HS-27A (cell line): ENCODE results near the gene HBM.
"Not testable (repeated sequence)": the region's sequence is repeated elsewhere in the genome, so short reads cannot be mapped to it uniquely, and the experiment has no call there.

Experiments
- DNase-seq: peaks from one replicate; pipeline ENCODE4 v3.0.0-alpha.2; 2012; ENCODE audit warnings: low read depth, missing footprints

Gene HBM

GRCh38 chr16:165539-166374, at the start of gene HBM:
Gene HBM, plus strand, starts transcription at chr16:165978. Its CDS starts 20 bp downstream, at chr16:165998.
- no peak for DNase-seq

DNA sequence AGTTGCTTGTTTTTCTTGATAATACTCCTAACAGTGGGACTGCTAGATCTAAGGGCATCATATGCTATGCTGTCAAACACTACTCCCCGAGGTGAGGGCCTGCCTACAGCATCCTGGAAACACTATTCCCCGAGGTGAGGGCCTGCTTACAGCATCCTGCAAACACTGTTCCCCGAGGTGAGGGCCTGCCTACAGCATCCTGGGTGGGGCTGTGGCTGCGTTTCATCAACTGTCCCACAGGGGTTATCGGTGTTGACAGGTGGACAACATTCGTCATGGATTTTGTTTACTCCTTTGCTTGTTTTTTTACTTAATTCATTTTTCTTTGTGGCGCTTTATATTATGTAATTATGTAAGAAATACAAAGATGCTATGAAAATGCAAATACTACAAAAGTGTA, 49.8 kb upstream of the HBM start:
- no peak for DNase-seq

DNA sequence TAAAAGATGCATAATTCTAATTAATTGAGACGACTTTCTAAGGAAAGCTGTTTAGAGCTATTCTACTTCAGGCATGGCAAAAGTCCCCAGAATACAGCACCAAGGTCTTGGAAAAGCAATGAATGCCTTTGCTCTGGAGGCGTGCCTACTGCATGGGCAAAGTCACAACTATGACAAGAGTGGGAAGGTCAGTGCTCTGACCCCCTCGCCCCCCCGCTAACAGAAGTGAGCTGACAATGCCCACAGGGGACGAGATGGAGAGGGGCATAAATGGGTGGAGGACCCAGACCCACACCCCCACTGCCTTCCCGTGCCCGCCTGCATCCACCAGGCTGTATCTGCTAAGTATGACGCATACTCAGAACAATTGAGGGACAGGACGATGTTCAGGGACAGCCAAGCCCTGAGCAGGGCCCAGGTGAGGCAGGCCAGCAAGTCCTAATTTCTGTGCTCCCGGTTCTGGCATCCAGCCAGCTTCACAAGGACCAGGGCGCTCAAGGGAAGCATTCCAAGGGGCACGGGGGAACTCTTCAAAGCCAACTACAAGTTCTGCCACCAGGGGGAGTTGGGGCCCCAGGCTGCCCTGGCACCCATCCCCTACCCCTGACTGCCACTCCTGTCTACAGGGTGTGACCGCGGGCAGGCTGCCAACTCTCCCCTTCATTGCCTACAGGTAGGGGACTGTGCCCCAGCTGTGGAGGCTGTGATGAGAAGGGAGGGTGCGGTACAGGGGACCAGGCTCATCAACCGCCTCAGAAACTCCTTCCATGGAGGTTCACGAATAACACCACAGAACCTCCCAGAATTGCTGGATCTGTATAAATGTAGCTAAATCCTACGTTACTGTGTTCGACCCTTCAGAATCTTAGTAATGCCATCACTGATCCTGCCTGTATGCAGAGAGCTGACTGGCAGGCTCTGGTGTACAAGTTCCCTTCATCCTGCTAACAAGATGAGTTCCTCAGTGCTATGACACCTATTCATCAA, 48.1 kb upstream of the HBM start:
- DNase-seq, result no peak

GRCh38 chr16:118857-119256, 46.9 kb upstream of the HBM start:
- DNase-seq, result no peak

DNA sequence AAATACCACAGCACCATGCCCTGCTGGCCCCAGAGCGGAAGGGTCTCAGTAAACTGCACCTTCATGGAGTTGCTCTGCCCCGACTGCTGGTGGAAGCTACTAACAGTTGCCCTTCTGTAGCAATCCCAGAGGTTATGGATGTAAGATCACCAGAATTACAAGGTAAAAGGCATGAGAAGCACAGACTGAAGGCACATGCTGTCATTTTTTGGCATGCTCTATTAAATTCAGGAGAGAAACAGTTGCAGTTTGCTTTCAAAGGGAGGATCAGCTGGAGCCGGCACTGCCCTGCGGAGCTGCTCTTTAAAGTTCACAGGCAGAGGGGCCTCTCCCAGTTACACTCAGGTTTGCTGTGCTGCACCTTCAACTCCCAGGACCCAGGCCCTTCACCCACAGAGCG, 46.5 kb upstream of the HBM start:
- DNase-seq, result no peak

- DNase-seq, result no peak
Observed at GRCh38 chr16:119835-120491, 45.8 kb upstream of the HBM start.

DNA sequence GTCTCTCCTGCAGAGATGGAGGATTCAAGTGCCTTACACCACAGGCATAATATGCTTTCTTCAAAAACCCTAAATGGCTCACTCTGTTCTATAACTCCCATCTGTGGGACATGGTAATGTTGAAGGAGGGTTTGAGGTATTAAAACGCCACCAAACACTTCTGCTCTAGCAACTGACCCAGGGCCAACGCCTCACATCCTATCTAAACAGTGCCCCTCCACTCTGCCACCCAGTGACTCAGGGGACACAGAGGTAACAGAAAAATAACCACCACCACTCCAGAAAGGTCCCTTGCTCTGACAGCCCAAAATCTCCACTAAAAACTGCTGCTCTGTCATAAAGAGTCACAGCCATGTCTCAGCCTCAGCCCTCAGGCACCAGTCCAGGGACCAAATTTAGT, 45.0 kb upstream of the HBM start:
- DNase-seq, result no peak

DNA sequence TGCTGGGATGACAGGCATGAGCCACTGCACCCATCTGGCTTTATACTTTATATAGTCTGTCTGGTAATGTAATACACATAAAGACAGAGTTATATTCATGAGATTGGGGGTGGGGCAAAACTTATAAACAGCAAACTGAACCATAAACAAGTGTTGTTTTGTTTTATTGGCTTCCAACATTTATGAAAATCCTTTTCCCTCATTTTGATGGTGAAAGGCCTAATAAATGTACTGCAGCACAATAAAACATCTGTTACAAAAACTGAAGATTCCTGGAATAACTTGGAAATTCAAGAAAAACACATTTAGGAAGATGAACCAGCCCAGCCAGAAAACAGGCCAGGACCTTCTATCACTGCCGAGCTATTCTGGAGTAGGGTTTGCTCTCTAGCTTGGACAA, 43.4 kb upstream of the HBM start:
- no peak for DNase-seq

DNA sequence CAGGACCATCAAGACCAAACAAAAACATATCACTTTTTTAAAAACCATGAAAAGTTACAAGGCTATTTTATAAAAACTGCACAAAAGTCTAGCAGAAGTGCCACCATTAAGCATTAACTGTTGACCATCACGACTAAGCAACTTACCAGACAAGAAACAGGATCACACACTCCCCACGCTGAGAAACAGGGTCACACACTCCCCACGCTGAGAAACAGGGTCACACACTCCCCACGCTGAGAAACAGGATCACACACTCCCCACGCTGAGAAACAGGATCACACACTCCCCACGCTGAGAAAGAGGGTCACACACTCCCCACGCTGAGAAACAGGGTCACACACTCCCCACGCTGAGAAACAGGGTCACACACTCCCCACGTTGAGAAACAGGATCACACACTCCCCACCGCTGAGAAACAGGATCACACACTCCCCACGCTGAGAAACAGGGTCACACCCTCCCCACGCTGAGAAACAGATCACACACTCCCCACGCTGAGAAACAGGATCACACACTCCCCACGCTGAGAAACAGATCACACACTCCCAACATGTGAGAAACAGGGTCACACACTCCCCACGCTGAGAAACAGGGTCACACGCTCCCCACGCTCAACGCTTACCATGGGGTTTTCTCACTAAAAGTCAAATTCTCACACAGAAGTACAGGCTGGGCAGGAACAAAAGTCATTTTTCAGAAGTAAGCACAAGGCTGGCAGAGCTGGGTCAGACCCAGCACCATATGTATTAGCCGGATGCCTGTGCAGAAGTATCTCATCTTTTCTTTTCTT, 42.0 kb upstream of the HBM start:
- not testable (repeated sequence) for DNase-seq

DNA sequence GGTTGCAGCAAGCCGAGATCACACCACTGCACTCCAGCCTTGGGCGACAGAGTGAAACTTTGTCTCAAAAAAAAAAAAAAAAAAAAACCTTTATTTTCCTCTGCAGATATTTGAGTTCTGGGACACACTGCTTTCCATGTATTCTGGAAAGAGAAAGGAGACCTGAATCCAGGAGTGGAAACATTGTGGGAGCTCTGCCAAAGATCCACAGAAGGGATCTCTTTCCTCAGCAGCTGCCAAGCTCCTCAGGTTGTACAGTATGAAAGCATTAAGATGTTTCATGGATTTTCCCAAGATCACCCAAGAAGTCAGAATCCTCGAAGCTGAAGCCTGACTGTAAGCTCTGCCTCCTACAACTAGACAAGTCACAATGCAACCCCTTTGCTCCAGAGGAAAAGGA, 40.8 kb upstream of the HBM start:
- no peak for DNase-seq

DNA sequence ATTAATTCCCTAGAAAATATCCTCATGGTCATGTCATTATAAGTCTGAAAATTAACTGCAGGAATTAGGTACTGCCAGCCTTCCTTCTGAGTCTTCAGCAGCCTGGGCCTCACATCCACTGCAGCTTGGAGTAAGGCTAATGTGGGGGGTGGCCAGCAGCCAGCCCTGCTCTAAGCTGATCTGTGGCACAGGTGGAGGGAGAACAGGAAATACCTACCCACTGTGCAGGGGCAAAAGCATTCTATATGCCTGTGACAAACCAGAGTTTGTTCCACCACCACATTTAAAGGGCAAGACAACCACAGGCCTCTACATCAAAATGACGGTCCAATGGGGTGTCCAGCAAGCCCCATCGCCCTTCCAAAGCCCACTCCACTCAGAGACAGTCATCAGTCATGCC, 36.7 kb upstream of the HBM start:
- DNase-seq, result no peak

DNA sequence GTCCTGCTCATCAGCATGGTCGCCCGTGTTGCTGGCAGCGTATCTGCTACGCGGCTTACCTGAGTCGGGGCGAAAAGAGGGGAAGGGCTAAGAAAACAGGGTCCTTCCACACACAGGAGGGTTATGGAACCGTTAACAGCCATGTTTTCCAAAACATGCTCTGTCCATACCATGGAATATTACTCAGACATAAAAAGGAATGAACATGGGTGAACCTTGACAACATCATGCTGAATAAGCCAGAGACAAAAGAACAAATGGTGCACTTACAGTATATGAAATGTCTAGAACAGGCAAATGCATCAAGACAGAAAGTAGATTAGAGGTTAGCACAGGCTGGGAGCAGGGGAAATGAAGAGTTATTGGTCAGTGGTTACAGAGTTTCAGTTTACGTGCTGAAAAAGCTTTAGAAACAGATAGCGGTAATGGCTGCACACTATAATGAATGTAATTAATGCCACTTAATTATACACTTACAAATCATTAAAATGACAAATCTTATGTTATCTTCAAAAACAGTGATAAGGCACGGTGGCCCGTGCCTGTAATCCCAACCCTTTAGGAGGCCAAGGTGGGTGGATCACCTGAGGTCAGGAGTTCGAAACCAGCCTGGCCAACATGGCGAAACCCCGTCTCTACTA, 35.1 kb upstream of the HBM start:
- DNase-seq, result no peak

GRCh38 chr16:132120-132519, 33.7 kb upstream of the HBM start:
- no peak for DNase-seq

DNA sequence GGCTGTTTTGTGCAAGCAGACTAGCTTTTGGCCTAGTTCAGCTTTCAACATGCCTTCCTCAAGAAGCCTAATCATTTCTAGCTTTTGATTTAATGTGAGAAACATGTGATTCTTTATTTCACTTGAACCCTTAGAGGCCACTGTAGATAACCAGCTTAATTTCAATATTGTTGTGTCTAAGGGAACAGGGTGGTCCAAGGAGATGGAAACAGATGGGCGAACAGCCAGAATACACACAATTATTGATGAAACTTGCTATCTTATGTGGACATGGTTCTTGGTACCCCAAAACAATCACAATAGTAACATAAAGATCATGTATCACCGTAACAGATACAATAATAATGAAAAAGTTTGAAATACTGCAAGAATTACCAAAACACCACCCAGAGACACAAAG, 32.1 kb upstream of the HBM start:
- no peak for DNase-seq

- DNase-seq, result no peak
Observed at GRCh38 chr16:138049-138417, 27.7 kb upstream of the HBM start.

- DNase-seq, result no peak
Observed at GRCh38 chr16:140175-140857, 25.5 kb upstream of the HBM start.

DNA sequence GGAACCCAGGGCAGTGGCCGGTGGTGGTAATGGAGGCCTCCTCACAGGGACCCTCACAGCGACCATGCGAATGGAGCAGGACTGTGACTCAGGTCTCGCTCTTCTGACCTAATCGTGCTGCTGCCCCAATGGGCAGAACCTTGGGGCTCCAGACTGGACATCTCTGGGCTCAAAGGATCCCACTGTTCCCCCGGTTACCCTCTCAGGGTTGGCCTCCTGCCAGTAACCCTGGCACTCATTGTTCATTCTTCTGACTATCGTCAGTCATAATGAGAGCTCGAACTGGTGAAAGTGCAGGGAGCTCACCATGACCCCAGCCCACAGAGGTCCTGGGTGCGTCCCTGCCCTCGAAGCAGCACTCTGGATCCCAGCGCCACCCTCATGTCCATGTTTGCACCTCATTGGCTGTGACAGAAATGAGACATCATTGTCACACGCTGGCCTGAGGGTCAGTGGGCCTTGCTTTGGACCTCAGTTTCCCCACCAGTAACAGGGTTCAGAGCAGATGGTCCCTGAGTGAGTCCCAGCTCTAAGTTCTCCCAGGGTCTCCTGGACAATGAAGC, 23.3 kb upstream of the HBM start:
- no peak for DNase-seq

GRCh38 chr16:143047-143446, 22.7 kb upstream of the HBM start:
- no peak for DNase-seq

GRCh38 chr16:143456-143855, 22.3 kb upstream of the HBM start:
- DNase-seq, result no peak

DNA sequence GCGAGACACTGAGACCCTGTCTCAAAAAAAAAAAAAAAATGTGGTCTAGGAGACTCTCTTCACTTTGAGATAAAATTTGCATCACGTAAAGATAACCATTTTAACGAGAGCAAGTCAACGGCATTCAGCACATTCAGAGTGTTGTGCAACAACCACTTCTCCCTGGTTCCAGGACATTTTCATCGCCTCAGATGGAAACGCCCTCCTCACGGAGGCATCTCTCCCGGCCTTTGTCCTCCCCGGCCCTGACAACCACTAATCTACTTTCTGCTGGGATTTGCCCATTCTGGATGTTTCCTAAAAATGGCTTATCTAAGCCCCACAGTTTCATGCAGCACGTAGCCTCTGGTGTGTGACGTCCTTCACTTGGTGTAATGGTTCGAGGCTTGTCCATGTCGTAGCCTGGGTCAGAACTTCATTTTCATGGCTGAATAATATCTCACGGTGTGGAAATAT, 21.0 kb upstream of the HBM start:
- no peak for DNase-seq
